Pulmonary artery endothelial cell (primary cell): Measurements from ENCODE around the gene KCNK17. TPM values are rescaled to one million over a fixed set of nuclear protein-coding genes. Genes with fewer than 3 reads are reported as not detected.

Experiments
- DNase-seq: peaks from one replicate; pipeline ENCODE4 v3.0.0-alpha.2; 2011; ENCODE audit warnings: low read depth, low spot score
- total RNA-seq: library from RNA; depleted of rRNA; stranded (reverse); fragments of >200 nt; gene quantifications from 2 replicates; pipeline ENCODE4 v1.2.3, GENCODE V29; 2014

The KCNK17 gene
- total RNA-seq, 1 donor from 2014 or later = not detected

DNA sequence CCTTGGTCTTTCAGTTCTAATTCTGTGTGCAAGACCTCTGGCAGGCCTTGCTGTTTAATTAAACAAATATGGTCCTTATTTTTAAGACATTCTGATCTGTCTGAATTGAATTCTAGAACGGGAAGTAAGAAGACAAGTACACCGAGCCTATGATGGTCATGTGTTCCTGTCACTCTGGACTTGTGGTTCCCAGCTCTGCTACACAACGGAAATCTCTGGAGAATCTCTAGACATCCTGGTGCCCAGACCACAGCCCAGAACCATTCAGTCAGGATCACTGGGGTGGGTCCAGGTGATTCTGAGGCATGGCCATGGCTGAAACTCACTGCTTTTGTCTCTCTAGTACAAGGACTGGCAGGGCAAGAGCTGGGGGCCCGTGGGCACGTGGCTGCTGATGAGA, 24.2 kb upstream of the KCNK17 start:
- DNase-seq = no peak

DNA sequence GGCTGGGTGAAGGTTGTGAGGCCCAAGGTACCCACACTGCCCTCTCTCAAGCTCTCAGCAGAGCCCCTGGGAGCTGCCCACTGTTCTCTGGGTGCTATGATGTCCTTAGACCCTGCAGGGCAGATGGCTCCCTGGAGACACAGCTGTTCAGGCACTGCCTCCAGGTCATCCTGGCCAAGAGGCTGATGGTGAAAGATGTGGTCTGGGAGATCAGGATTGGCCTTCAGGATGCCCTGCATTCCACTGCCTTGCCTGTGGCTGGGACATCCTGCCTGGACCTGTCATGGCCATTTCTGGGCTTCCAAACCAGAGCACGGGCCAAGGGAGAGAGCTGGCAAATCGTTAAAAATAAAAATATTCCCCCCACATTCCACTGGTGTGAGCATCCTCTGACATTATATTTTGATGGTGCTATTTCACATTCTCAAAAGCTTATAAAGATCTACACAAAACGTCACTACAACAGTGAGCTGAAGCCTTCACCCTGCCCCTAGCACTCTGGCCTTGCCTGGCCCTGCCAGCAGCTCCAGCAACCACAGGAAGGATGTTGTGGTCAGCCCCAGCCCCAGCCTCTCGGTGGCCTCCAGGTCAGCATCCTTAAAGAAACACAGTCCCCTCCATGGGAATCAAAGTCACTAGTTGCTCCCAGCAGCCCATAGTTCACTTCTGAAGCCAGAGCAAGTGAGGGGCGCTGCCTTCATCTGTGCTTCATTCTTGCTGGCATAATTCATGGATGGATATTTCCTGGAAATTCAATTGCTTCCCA, 21.7 kb upstream of the KCNK17 start:
- no peak for DNase-seq

DNA sequence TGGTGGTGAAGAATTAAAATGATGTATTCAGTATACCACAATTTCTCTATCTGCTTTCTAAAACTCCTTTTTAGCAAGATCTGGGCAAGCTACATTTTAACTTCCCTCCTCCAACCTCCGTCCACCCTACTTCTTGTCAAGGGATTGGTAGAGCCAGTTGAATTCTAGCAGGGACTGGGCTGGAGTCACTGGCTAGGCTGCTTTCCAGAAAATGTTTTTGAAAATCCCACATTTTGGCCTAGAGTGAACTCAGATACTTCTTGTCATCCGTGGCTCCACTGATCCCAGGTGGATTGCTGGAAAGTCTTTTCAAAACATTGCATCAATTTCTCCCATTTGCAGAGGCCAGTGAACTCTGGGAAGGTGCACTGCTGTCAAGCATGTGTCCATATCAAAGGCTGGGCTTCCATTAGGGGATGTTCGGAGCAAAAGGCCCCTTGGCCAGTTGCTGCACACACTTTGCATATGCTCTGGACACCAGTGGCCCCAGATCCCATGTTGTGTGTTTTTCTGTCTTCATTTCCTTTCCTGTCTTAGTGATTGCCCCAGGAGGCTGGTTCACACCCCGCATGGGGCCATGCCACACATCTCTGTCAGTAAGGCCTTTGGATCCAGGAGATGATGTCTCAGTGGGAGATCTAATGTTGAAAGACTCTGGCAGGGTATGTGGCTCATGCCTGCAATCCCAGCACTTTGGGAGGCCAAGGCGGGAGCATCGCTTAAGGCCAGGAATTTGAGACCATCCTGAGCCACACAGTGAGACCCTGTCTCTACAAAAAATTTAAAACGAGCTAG, 19.6 kb upstream of the KCNK17 start:
- DNase-seq = no peak

- DNase-seq = no peak
Measured at GRCh38 chr6:39330476-39330875, 16.3 kb upstream of the KCNK17 start.

DNA sequence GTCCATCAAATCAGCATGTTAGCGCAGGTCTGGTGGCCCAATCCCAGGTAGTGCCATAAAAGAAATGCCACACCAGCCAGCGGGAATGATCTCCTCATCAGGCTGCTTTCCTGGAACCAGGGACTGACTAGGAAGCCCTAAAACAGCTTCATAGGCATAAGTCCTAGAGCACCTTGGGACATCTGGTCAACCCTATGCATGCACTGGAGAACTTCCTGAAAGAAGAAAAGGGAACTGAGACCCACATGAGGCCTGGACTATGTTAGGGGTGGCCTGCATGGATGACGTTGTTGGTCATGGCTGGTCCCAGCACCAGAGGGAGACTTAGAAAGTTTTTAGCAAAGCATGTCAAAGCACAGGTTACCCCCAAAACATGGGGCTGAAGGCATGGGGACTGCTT, 15.8 kb upstream of the KCNK17 start:
- DNase-seq = no peak

DNA sequence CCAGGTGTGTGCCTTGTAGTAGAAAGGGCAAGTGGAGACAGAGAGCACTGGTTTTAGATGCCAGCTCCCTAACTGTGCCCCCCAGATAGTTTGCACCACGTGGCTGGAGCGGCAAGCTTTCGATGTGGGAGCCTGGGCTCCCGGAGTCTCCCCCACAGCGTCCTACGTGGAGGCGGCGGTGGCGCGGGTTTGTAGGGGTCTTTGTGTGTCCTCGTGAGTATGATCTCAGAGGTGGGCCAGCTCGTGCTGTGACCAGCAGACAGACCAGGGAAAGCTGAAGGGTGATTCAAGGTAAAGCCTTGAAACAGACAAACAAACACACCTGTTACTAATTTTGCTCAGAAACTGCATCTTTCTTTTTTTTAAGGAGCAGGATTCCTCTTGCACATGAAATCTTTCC, 13.8 kb upstream of the KCNK17 start:
- no peak for DNase-seq

GRCh38 chr6:39327507-39327906, 13.3 kb upstream of the KCNK17 start:
- DNase-seq = no peak

- no peak for DNase-seq
Measured at GRCh38 chr6:39322306-39322850, 8.2 kb upstream of the KCNK17 start, which contains the start of gene KCNK16. Gene KCNK16, minus strand, starts transcription at chr6:39322702. Its CDS starts 162 bp downstream, at chr6:39322540.

GRCh38 chr6:39321761-39322160, 7.5 kb upstream of the KCNK17 start:
- DNase-seq = no peak

DNA sequence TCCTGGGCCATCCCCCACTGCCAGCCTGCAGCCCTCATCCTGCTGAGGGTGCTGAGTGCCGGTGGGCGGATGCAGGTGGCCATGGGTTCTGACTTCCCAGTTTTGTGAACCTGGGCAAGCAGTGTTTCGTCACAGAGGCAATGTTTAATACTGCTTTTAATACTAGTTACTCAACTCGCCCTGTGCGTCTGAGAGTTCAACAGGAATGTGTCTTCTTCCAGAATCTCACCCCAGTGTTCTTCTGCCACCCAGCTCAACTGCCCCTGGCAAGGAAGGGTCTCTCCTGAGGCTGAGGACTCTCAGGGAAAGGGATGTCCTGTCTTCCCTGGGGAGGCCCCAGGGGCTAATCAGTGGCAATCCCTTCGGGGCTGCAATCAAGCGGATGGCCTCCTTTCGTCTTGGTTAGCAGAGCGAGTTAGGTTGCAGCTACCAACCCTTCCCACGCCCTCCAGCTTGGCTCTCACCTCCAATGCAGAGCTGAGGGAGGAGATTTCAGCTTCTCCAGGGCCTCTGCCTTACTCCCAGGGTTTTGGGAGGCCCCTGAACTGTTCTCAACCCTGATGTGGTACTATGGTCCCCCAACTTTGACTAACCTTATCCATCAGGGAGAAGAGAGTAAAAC, 6.3 kb upstream of the KCNK17 start:
- no peak for DNase-seq

- no peak for DNase-seq
Measured at GRCh38 chr6:39319621-39320362, 5.6 kb upstream of the KCNK17 start.

DNA sequence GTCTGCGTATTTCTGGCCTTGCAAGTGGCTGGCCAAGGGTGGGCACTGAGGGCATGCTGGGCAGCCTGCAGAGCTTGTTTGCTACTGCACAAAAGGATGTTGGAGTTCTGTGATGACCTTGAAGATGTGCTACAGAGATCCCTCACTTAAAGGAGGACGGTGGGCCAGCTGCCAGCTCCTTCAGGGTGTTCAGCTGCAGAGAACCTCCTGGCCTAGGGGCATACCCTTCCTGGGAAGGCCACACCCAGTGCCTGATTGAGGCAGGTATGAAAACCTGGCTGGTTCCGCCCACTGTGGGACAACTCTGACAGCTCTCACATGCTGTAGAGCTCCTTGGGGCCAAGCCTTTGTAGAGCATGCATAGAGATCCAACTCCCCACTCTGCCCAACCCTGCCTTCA, 3.0 kb upstream of the KCNK17 start:
- no peak for DNase-seq

DNA sequence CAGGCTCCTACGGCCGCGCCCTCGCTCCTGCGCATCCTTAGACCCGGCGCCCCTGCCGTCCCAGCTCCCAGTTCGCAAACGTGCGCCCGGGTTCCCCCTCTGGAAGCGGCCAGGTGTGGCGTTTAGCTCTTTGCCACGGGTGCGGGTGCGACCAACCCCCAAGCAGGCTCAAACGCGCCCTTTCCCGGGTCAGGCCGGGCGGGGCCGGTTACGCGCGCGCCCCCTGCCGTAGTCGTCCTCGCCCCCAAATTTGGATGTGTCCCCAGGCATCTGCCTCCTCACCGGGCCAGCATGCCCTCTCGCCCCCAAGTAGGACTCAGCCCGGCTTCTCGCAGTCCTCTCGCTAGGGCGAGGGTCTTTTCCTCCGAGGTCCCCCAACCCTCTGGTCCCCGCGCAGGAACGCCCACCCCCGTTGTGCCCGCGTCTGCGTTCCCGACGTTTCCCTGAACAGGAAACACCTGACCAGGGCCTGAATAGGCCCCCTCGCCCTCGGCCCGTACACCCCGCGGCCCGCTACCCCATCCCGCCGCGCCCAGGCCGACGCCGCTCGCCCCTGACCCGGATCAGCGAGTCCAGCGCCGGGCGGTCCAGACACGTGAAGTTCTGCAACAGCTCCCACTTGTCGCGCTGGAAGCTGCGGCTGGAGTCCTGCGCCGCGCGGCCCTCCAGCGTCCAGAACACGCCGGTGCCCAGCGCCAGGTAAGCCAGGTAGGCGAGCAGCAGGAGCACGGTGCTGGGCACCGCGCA, 520 bp downstream of the KCNK17 start:
- no peak for DNase-seq

- DNase-seq = no peak
Measured at GRCh38 chr6:39312912-39313525, 1.2 kb downstream of the KCNK17 start.

GRCh38 chr6:39310542-39310941, 3.7 kb downstream of the KCNK17 start:
- no peak for DNase-seq

DNA sequence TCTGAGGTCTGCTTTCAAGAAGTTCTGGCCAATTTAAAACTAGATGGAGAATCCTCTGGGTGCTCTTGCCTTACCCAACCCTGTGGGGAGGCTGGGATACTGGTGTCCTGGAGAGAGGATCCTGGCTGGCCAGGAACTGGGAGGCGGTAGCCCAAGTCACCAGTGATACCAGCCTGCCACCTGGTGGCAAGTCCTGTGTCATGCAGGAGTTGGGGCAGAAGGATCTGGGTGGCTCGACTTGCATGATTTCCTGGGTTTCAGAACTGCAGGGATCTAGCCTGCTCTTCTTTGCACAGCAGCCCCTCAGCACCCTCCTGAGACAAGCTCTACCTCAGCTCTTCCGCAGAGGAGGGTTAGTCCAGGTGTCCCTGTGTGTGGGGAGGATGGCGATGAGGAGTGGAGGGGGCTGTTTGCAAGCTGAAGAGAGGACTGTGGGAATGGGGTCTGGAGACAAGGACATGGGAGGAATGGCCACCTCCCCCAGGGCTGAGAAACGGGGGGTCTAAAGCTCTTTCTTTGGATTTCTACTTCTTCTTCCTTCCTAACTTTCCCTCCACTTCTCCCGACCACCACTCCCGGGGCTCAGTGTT, 4.2 kb downstream of the KCNK17 start:
- peak; percentile 15 for DNase-seq

GRCh38 chr6:39307462-39307861, 6.8 kb downstream of the KCNK17 start:
- DNase-seq = no peak

GRCh38 chr6:39304951-39305350, 9.3 kb downstream of the KCNK17 start:
- no peak for DNase-seq

DNA sequence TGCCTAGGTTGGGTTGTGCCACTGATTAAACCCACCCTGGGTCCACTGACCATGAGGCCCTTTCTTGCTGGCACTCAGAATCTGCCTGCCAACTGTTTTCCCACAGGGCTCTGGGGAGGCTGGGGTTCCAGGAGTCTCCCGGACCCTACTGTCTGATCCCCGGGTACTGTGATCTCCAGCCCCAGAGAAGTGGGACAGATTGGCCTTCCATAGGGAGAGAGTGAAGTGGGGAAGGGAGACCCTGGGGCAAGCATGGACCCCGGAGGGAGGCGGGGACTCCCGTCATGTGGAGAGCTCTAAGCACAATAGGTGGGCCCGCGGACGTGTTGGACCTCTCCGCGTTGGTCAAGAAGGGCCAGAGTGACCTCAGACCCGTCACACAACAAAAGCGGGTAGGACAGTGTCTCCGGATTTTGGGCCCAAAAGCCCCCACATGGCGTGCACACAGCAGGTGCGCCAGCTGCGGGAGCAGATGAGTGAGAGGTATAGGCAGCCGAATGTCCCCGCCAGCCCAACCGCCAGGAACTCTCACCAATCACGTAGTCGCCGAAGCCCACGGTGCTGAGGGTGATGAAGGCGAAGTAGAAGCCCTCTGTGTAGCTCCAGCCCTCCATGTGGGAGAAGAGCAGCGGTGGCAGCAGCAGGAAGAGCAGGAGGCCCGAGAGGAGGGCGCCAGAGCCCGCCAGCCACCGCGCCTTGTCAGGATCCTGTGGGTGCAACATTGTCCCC, 10.6 kb downstream of the KCNK17 start:
- DNase-seq = no peak
